DMS153 (cell line): ENCODE data around the gene ONECUT1.

Experiments
- DNase-seq: peaks from one replicate; lab custom pipeline; 2025; lab: John Stamatoyannopoulos, UW

Gene ONECUT1

GRCh38 chr15:52731732-52732470 is 58.2 kb downstream of the ONECUT1 start:
- DNase-seq = no peak

GRCh38 chr15:52731004-52731403 is 59.1 kb downstream of the ONECUT1 start:
- no peak for DNase-seq

GRCh38 chr15:52730594-52730993 is 59.5 kb downstream of the ONECUT1 start:
- DNase-seq = no peak

- peak; percentile 22 for DNase-seq
These were observed 60.0 kb downstream of the ONECUT1 start for GRCh38 chr15:52730173-52730572.

GRCh38 chr15:52728899-52729298 is 61.2 kb downstream of the ONECUT1 start:
- no peak for DNase-seq

- DNase-seq = no peak
These were observed 62.3 kb downstream of the ONECUT1 start for GRCh38 chr15:52727815-52728214.

- DNase-seq = no peak
These were observed 63.9 kb downstream of the ONECUT1 start for GRCh38 chr15:52726195-52726594.

GRCh38 chr15:52718551-52718950 is 71.6 kb downstream of the ONECUT1 start:
- no peak for DNase-seq

- DNase-seq = no peak
These were observed 72.2 kb downstream of the ONECUT1 start for GRCh38 chr15:52717924-52718323.

GRCh38 chr15:52717481-52717880 is 72.7 kb downstream of the ONECUT1 start:
- DNase-seq = no peak

- DNase-seq = no peak
These were observed 73.6 kb downstream of the ONECUT1 start for GRCh38 chr15:52716536-52716935.

GRCh38 chr15:52715411-52715810 is 74.7 kb downstream of the ONECUT1 start:
- no peak for DNase-seq

GRCh38 chr15:52714968-52715367 is 75.2 kb downstream of the ONECUT1 start:
- no peak for DNase-seq

GRCh38 chr15:52710708-52711389 is 79.3 kb downstream of the ONECUT1 start:
- no peak for DNase-seq

GRCh38 chr15:52710050-52710707 is 80.0 kb downstream of the ONECUT1 start:
- no peak for DNase-seq

GRCh38 chr15:52709187-52709981 is 80.8 kb downstream of the ONECUT1 start:
- no peak for DNase-seq
